Sciatic nerve (tissue), 2 donors: ENCODE data around the gene MED25. TPM values are rescaled to one million over a fixed set of nuclear protein-coding genes. Genes with fewer than 3 reads are reported as not detected.

Experiments
- ATAC-seq: fragments of 200-7000 bp; cut with Tn5 transposase; one replicate; pipeline ENCODE4 v1.9.1; 2020; ENCODE audit warnings: mild to moderate bottlenecking, moderate library complexity
- DNase-seq: peaks from one replicate; pipeline ENCODE4 v3.0.0-alpha.2; 2020; ENCODE audit warnings: low spot score
- intact Hi-C: fragments of 100-400 bp; cut with DNase I; formaldehyde crosslinking; loops from one replicate; pipeline ENCODE4 v1.14.2; 2022
- total RNA-seq: library from RNA; stranded (reverse); fragmentation: NEBNext Ultra II Directional; extraction: Animal tissue kit (Norgen Biotek cat#: 25700); gene quantifications from one replicate; pipeline ENCODE4 v1.2.1, GENCODE V29; 2021
- donor health status: DM: no; HTN: no; CAD: no.
- donor health status: DM: no; HTN: no; CAD: no.

MED25 gene
- total RNA-seq, 1 donor from 2014 or later, result 39.7 TPM

DNA sequence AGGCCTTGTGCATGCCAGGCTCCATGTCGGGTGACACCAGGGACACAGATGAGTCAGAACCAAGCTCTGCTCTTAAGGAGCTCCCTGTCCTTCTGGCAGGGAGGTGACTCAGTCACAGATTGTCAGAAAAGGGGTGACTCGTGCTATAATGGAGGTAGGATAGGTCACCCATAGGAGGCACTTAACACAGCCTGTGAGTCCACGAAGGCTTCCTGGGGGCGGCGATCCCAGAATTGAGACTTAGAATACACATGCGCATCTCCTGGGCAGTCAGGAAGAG, 24.6 kb upstream of the MED25 start:
- DNase-seq (no peak), ATAC-seq (no peak)
- intact Hi-C loops, result no loop called here

DNA sequence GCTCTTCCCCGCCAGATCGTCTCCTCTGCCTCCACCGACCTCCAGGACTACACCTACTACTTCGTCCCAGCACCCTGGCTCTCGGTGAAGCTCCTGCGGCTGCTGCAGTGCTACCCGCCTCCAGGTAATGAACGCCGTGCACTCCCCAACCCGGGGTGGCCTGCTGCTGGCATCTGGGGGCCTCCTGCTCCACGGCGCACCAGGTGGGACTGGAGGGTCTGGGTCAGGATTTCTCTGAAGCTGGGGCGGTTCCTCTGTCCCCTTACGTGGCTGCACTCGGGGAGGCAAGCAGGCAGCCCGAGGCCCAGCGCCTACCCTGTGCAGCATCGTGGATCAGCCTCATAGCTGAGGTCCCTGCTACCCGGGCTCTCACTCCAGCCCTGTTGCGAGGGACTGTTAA, 22.5 kb upstream of the MED25 start:
- intact Hi-C loops, result no loop called here
- DNase-seq (no peak), ATAC-seq (no peak)

DNA sequence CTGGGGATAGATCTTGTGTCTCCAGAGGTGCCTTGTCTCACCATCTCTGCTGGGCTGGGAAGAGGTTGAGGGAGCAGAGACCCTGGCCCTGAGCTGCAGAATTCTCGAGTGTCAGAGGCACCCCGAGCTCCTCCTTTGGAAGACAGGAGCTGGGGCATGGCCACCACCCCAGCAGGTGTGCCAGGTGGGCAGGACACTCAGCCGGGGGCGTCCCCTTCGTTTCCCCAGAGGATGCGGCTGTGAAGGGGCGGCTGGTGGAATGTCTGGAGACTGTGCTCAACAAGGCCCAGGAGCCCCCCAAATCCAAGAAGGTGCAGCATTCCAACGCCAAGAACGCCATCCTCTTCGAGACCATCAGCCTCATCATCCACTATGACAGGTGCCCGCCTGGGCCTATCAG, 19.5 kb upstream of the MED25 start:
- ATAC-seq (no peak), DNase-seq (no peak)
- intact Hi-C loops, result no loop called here

DNA sequence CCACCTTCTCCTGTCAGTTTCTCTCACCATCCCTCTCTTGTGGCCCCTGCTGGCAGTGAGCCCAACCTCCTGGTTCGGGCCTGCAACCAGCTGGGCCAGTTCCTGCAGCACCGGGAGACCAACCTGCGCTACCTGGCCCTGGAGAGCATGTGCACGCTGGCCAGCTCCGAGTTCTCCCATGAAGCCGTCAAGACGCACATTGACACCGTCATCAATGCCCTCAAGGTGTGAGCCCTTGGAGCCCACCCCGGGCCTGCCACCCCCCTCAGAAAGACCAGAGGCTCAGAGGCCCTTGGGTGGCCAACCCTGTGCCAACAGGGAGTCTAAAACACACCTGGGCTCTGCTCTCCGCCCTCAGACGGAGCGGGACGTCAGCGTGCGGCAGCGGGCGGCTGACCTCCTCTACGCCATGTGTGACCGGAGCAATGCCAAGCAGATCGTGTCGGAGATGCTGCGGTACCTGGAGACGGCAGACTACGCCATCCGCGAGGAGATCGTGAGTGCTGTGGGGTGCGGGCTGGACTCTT, 18.8 kb upstream of the MED25 start:
- ATAC-seq, result no peak
- DNase-seq, result no peak
- intact Hi-C loops, result no loop called here

DNA sequence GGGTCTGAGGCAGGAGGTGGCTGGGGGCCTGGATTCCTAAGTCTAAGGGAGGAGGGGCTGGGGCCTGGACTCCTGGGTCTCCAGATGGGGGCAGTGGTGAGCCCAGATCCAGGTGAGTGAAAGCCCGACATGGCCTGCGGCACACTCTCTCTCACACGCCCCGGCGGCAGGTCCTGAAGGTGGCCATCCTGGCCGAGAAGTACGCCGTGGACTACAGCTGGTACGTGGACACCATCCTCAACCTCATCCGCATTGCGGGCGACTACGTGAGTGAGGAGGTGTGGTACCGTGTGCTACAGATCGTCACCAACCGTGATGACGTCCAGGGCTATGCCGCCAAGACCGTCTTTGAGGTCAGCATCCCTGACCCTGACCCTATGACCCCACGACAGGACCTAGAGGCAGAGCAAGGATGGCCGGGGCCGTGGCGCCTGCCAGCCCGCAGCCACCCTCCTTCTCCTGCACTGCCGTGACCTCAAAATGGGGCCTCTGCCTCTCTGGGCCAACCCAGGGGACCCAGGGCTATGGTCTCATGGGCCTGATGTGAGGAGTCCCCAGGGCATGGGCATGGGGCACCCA, 18.2 kb upstream of the MED25 start:
- ATAC-seq (no peak), DNase-seq (no peak)
- intact Hi-C loops, result no loop called here

DNA sequence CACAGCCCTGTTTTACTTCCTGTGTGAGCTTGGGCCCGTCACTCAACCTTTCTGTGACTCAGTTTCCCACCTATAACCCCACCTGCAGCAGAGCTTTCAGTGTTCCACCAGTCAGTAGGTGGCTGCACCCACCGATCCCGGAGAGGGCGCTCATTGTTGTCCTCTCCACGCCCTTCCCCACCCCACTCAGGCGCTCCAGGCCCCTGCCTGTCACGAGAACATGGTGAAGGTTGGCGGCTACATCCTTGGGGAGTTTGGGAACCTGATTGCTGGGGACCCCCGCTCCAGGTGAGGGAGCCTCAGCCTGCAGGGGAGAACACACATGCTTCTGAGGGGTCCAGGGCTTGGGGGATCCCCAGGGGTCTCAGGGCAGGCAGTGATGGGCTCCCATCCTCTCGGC, 17.3 kb upstream of the MED25 start:
- ATAC-seq, result no peak
- intact Hi-C loops, result no loop called here
- DNase-seq, result no peak

DNA sequence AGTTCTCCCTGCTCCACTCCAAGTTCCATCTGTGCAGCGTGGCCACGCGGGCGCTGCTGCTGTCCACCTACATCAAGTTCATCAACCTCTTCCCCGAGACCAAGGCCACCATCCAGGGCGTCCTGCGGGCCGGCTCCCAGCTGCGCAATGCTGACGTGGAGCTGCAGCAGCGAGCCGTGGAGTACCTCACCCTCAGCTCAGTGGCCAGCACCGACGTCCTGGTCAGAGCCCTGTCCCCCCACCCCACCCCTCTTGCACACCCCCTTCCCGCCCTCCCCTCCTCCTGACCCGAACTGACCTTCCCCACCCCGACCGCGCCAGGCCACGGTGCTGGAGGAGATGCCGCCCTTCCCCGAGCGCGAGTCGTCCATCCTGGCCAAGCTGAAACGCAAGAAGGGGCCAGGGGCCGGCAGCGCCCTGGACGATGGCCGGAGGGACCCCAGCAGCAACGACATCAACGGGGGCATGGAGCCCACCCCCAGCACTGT, 16.6 kb upstream of the MED25 start:
- DNase-seq (no peak), ATAC-seq (peak; percentile 31)
- intact Hi-C loops, result no loop called here

DNA sequence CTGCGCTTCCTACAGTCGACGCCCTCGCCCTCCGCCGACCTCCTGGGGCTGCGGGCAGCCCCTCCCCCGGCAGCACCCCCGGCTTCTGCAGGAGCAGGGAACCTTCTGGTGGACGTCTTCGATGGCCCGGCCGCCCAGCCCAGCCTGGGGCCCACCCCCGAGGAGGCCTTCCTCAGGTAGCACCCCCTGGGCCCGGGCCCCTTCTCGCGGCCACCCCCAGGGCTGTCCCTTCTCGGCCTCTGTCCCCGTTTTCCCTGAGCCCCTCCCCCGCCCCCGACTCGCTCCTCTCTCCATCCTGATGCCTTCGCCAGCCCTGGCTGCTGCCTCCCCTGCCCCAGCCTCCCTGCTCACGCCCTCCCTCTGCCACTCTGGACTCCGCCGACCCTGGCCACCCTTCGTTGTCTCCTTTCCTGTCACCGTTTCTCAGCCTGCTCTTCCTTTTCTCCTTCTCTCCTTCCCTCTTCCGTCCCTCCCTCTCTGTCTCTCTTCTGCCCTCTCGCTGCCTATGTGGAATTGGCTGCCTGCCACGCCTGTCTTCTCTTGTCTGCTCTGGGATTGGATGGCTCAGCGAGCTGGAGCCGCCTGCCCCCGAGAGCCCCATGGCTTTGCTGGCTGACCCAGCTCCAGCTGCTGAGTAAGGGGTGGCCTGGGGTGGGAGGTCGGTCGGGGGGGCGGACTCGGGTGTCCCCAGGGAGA, 16.0 kb upstream of the MED25 start:
- DNase-seq, result peak; percentile 97
- intact Hi-C loops, result no loop called here
- peak; percentile 90 for ATAC-seq

DNA sequence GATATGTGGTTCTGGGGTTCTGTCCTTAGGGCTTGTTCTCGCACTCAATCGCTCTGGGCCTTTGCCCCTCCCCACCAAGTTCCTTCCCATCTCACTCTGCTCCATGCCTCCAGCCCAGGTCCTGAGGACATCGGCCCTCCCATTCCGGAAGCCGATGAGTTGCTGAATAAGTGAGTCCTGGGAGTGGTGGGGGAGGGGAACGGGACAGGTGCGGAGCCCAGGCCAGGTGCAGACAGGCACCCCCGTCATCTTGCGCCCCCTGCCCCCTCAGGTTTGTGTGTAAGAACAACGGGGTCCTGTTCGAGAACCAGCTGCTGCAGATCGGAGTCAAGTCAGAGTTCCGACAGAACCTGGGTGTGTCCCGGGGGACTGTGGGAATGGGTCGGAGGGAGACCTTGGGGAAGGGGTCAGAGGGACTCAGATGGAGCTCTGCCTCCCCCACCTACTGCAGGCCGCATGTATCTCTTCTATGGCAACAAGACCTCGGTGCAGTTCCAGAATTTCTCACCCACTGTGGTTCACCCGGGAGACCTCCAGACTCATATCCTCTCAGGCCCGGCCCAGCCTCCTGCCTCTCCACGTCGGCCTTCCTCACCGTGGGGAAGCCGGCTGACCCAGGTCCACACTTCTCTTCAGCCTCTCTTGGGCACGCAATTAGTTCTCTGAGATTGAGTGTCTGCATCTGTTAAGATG, 15.1 kb upstream of the MED25 start:
- ATAC-seq, result peak; percentile 16
- intact Hi-C loops, result no loop called here
- DNase-seq, result no peak

DNA sequence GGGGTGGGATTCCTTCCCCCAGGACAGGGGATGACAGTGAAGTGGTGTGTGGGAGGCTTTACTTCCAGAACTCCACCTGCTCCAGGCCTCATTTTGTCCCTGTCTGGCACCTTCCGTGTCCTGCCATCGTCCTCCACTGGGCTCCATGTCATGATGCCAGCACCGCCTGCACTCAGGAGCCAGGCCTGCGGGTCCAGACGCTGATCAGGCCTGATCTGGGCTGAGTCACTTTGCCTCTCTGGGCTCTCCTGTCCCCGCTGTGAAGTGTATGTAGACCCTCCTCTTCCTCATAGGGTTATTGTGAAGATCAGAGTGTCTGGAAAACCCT, 14.6 kb upstream of the MED25 start:
- no peak for ATAC-seq
- no peak for DNase-seq

DNA sequence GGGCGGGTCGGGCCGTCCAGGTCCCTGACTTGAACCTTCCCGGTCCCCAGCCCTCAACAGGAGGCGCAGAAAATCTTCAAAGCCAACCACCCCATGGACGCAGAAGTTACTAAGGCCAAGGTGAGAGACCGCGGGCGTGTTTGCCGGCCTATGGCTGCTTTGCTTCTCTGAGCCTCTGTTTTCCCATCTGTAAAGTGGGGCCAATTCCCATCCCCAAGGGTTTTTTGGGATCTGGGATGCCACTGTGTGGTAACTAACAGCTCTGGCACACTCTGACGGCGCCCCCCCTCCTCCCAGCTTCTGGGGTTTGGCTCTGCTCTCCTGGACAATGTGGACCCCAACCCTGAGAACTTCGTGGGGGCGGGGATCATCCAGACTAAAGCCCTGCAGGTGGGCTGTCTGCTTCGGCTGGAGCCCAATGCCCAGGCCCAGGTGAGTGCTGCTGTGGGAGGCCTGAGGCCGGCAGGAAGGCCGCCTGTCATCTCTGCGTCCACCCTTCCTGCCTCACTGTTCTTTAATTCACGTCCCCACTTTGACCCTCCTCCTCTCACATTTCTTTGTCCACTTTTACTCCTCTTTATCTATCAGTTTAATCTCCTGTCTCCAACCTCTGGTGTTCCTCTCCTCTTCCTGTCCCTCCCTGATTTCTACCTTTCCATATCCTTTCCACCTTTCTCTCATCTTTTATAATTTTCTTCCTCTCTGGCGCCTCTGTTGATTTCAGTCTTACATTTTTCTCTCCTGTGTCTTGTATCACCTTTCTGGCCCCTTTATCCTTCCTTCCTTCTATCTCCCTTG, 12.1 kb upstream of the MED25 start:
- ATAC-seq (no peak), DNase-seq (no peak)
- intact Hi-C loops, result no loop called here

More for the DNA sequence above, 14.6 kb upstream of the MED25 start:
- intact Hi-C loops, result no loop called here

DNA sequence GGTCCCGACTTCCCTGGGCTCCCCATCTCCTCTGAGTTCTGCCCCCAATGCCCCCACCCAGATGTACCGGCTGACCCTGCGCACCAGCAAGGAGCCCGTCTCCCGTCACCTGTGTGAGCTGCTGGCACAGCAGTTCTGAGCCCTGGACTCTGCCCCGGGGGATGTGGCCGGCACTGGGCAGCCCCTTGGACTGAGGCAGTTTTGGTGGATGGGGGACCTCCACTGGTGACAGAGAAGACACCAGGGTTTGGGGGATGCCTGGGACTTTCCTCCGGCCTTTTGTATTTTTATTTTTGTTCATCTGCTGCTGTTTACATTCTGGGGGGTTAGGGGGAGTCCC, 11.5 kb upstream of the MED25 start:
- no peak for DNase-seq

DNA sequence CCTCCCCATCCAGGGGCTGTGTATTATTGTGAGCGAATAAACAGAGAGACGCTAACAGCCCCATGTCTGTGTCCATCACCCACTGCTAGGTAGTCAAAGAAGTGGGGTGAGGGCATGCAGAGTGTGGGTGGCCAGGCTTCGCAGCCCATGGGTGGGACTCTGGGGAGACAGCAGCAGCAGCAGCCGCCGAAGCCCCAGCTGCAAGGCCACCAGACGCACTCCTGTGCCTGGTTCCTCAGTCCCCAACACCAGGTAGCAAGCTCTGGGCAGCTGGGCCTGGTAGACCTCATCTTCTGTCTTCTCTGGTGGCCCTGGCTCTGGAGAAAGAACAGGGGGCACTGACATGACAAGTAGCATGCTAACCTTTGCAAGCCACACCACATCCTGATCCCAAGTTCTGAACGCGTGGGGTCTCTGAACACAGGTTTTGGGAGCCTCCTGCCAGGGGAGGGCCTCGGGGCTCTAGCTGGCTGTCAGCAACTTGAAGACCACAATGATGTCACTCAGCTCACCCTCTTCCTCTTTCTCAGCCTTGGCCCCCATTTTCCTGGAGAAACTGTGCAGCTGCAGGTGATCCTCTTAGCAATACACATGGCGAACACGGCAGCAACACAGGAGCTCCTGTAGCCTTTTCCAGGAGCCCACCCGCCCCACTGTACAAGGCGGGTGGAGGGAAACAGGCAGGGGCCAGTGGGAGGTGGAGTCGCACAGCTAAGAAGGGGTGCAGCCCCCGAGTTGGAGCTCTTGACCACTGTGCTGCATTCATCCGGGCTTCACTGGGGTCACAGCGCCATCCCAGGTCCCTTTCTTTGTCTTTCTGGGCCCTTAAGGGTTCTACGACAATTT, 10.8 kb upstream of the MED25 start:
- ATAC-seq (no peak), DNase-seq (no peak)
- intact Hi-C loops, result no loop called here

More for the DNA sequence above, 11.5 kb upstream of the MED25 start:
- intact Hi-C loops, result no loop called here
- no peak for ATAC-seq

DNA sequence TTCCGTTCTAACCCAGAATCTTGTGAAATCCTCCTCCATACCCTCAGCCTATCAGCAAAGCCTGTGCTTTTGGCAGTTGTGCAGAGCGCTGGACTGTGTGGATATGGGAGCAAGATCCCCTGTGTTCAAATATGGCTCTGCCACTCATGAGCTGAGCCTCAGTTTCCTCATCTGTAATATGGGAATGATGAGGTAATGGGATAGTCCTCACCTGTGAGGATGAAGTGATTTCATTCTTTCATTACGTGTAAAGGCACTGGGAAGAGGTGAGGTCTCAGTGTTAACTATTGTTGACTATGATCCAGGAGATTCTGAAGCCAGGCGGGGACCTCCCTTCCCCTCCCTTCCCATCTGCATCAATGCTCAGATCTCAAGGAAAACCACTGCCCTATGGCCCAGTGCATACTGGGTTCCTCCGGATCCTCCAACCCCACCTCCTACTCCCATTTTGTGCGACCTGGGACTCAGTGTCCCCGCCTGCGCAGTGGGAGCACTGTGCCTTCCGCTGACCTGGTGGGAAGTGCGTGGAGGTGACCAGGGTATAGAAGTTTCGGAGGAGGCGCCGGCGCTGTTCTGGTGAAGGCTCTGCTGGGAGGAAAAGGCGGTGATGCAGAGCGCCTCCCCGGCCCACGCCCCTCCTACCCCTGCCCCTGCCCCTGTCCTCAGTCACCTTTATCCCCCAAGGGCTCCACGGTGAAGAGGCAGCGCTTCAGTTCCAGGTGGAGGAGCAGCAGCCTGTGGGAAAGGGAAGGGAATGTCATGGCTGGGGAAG, 10.0 kb upstream of the MED25 start:
- DNase-seq, result no peak
- intact Hi-C loops, result no loop called here
- ATAC-seq, result peak; percentile 0

DNA sequence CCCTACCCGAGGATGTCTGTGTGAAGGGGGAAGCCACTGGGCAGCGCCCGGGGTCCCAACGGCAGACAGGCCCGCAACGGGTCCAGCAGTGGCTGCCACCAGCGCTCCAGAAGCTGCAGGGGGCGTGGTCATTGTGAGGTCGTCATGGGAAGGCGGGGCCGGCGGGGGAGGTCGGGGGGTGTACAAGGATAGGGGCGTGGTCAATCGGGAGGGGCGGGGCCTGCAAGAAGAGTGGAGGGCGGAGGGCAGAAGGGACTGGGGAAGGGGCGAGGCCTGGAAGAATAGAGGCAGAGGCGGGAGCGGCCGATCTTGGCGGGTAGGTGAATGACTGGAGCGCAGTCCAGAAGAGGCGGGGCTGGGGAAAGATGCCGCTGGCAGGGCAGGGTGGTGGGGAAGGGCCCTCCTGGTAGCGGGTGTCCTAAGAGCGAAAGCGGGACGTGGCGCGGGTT, 9.4 kb upstream of the MED25 start:
- intact Hi-C loops, result no loop called here
- DNase-seq, result peak; percentile 99
- peak; percentile 79 for ATAC-seq

DNA sequence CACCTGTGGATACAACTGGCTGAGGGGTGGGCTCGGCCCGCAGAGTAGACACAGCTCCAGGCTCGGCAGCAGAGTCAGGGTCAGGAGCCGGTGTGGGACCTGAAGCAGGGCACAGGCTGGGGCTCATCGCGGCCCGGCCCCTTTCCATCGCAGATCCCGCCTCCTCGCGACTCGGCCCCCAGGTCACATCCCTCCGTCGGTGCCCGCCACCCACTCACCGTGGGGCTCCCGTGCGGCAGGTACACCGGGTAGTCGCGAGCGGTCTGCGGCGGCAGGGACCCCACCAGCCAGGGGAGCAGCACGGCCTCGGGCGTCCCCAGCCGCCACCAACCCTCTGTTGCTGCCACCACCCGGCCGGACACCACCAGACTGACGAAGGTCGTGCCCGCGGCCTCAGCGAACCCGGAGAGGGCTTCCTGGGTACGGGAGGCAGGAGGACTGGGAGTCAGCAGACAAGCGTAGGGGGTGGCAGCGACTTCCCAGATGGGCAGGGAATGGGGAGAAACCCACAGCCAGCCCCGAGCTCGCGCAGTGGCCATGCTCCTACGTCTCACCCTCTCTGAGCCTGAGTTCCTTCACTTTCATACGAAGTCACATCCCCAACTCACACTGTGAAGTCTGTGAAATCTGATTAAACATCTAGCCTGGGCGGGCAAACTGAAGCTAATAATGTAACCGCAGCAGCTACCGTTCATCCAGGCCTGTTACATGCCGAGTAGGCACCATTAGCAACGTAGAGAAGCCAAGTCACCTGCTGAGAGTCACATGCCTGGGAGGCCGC, 8.7 kb upstream of the MED25 start:
- intact Hi-C loops, result no loop called here
- no peak for DNase-seq
- peak; percentile 6 for ATAC-seq

DNA sequence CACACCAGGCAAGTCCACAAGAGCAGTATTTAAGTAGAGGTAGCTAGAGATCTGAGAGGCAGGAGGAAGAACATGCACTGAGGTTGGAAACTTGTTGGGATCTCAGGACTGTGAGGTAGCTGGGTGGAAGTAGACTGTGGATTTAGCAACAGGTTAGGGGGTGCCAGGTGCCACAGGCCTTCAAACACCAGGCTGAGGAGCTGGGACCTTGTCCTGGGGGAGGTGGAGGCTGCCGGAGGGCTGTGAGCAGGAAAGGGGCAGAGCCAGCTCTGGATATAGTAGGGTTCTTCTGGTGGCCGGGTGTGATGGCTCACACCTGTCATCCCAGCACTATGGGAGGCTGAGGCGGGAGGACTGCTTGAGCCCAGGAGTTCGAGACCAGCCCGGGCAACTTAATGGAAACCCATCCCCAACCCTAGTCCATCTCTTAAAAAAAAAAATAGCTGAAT, 8.1 kb upstream of the MED25 start:
- ATAC-seq (no peak), DNase-seq (no peak)
- intact Hi-C loops, result no loop called here
